Loucy (cell line): ENCODE measurements around the gene STX19.

Experiments
- H2AFZ ChIP-seq: fragments of 200-600 bp; sonication (generic); 2 replicates; pipeline ENCODE4 v1.6.0; 2016; ENCODE audit warnings: antibody characterized with exemption, mild to moderate bottlenecking, low read length, moderate library complexity
- H3F3A ChIP-seq: fragments of 200-600 bp; 2 replicates; pipeline ENCODE4 v1.6.0; 2016; ENCODE audit warnings: antibody characterized with exemption, low read depth, mild to moderate bottlenecking
- H3K27me3 ChIP-seq: fragments of 200-600 bp; sonication (generic); 2 replicates; pipeline ENCODE4 v1.6.1; 2014; ENCODE audit warnings: low read length, mild to moderate bottlenecking; ENCODE audit not compliant: insufficient read depth, poor library complexity, severe bottlenecking
- H3K36me3 ChIP-seq: fragments of 200-600 bp; sonication (generic); 2 replicates; pipeline ENCODE4 v1.6.1; 2016; ENCODE audit warnings: low read length; ENCODE audit not compliant: insufficient read depth
- H3K4me1 ChIP-seq: fragments of 200-600 bp; sonication (generic); 2 replicates; pipeline ENCODE4 v1.5.1; 2014; ENCODE audit warnings: low read length, mild to moderate bottlenecking; ENCODE audit not compliant: insufficient read depth, poor library complexity, severe bottlenecking
- H3K4me2 ChIP-seq: fragments of 200-600 bp; sonication (generic); 2 replicates; pipeline ENCODE4 v1.6.0; 2014; ENCODE audit warnings: antibody characterized with exemption, low read length, low read depth, mild to moderate bottlenecking; ENCODE audit not compliant: poor library complexity, severe bottlenecking
- H3K4me3 ChIP-seq: fragments of 200-600 bp; sonication (generic); 2 replicates; pipeline ENCODE4 v1.5.1; 2014; ENCODE audit warnings: low read length, mild to moderate bottlenecking, mixed read lengths; ENCODE audit not compliant: poor library complexity, severe bottlenecking
- H3K79me2 ChIP-seq: fragments of 200-600 bp; sonication (generic); 2 replicates; pipeline ENCODE4 v1.6.1; 2014; ENCODE audit warnings: low read length; ENCODE audit not compliant: insufficient read depth
- H3K9ac ChIP-seq: fragments of 200-600 bp; sonication (generic); 2 replicates; pipeline ENCODE4 v1.6.0; 2014; ENCODE audit warnings: mild to moderate bottlenecking, low read depth, low read length, moderate library complexity; ENCODE audit not compliant: poor library complexity, severe bottlenecking
- H3K9me2 ChIP-seq: fragments of 200-600 bp; sonication (generic); replicated peaks from 2 replicates; pipeline ENCODE4 v1.6.1; 2016; ENCODE audit warnings: low read depth, low read length, mixed read lengths
- H3K9me3 ChIP-seq: fragments of 200-600 bp; sonication (generic); 2 replicates; pipeline ENCODE4 v1.6.1; 2014; ENCODE audit warnings: mild to moderate bottlenecking, antibody characterized with exemption, low read length, low read depth; ENCODE audit not compliant: insufficient read depth
- H4K20me1 ChIP-seq: fragments of 200-600 bp; sonication (generic); 2 replicates; pipeline ENCODE4 v1.6.0; 2014; ENCODE audit warnings: antibody characterized with exemption, low read length, mild to moderate bottlenecking; ENCODE audit not compliant: insufficient read depth, poor library complexity, severe bottlenecking
- EZH2phosphoT487 ChIP-seq: fragments of 200-600 bp; IDR thresholded peaks from 2 replicates; pipeline ENCODE4 v1.6.1; 2018; ENCODE audit warnings: antibody characterized with exemption, mild to moderate bottlenecking, moderate library complexity, borderline replicate concordance
- TF ChIP-seq, protein P1 (sequence below): fragments of 200-600 bp; sonication (generic); conservative IDR thresholded peaks from 2 replicates; pipeline ENCODE4 v1.5.1; 2014; ENCODE audit warnings: mild to moderate bottlenecking, antibody characterized with exemption, low read length

STX19 gene

DNA sequence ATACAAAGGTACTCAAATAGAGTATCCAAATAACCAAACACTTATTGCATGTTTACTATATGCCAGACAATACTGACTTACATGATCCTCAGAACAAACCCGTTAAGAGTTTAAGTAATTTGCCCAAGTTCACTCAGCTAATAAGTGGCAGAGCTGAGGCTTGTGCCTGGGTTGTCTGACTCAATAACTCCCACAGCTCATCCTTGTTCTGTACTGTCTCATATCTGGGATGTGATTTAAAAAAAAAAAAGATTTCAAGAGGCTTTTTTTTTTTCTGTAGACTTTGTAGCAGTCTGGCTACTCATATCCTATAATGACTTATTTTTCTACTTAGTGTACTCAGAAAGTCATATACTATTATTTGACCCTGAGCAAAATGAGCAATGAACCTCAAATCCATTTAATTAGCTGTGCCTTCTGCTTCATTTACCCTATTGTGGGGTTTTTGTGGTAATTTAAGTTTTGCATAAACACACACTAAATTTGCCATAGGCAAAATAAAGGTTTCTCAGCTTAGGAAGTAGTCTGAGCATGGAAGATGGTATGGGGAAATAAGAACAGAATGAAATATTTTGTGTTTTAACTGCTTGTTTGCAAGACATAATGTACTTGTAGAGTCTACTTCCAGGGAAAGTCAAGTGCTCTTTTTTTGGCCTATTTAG lies 37.6 kb upstream of the STX19 start:
- Histone ChIP-seq H2AFZ (no peak overlapping the region), H3K27me3 (no peaks in the 10 kb centered on the region), H3K4me2 (peak overlapping the region; percentile 89), H3K9ac (peak overlapping the region; percentile 93), H4K20me1 (peaks cover 16% of the 10 kb centered on the region), H3K4me1 (peaks cover 42% of the 10 kb centered on the region), H3K9me2 (no peaks in the 10 kb centered on the region), H3F3A (no peaks in the 10 kb centered on the region), H3K4me3 (peak overlapping the region; percentile 99), H3K79me2 (peaks cover 51% of the 10 kb centered on the region), H3K9me3 (no peaks in the 10 kb centered on the region; the same call in 1 of the 2 replicates), H3K36me3 (0 out of 2 replicates have a peak, but pooled peaks cover 5% of the 10 kb centered on the region)
- TF ChIP-seq, protein P1, sequence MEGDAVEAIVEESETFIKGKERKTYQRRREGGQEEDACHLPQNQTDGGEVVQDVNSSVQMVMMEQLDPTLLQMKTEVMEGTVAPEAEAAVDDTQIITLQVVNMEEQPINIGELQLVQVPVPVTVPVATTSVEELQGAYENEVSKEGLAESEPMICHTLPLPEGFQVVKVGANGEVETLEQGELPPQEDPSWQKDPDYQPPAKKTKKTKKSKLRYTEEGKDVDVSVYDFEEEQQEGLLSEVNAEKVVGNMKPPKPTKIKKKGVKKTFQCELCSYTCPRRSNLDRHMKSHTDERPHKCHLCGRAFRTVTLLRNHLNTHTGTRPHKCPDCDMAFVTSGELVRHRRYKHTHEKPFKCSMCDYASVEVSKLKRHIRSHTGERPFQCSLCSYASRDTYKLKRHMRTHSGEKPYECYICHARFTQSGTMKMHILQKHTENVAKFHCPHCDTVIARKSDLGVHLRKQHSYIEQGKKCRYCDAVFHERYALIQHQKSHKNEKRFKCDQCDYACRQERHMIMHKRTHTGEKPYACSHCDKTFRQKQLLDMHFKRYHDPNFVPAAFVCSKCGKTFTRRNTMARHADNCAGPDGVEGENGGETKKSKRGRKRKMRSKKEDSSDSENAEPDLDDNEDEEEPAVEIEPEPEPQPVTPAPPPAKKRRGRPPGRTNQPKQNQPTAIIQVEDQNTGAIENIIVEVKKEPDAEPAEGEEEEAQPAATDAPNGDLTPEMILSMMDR, result no peak
- TF ChIP-seq EZH2phosphoT487, result no peak

DNA sequence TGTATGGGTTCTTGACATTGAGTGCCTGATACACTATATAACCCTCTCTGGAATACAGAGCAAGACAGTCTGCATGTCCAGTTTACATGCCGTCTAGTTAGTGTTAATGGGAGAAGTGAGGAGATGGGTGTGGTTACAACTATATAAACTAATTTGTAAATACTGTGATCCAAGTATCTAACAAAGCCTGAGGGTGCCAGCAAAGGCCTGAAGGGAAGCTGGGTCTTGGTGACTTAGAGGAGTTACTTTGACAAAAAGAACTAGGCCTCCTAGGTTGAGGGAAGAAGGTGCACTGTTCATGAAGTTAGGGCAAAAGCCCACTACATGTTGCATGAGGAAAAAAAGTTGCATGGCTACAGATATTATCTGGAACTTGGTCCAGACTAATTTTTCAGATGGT lies 36.7 kb upstream of the STX19 start:
- Histone ChIP-seq H3K9ac (peak overlapping the region; percentile 93), H2AFZ (no peak overlapping the region), H4K20me1 (peaks cover 14% of the 10 kb centered on the region), H3K27me3 (no peaks in the 10 kb centered on the region), H3F3A (no peaks in the 10 kb centered on the region), H3K4me2 (peak overlapping the region; percentile 89), H3K79me2 (peaks cover 52% of the 10 kb centered on the region), H3K4me1 (peaks cover 43% of the 10 kb centered on the region), H3K4me3 (peak overlapping the region; percentile 99), H3K9me3 (no peaks in the 10 kb centered on the region; the same call in 1 of the 2 replicates), H3K9me2 (no peaks in the 10 kb centered on the region), H3K36me3 (0 out of 2 replicates have a peak, but pooled peaks cover 5% of the 10 kb centered on the region)
- TF ChIP-seq, protein P1, result no peak
- TF ChIP-seq EZH2phosphoT487, result no peak

DNA sequence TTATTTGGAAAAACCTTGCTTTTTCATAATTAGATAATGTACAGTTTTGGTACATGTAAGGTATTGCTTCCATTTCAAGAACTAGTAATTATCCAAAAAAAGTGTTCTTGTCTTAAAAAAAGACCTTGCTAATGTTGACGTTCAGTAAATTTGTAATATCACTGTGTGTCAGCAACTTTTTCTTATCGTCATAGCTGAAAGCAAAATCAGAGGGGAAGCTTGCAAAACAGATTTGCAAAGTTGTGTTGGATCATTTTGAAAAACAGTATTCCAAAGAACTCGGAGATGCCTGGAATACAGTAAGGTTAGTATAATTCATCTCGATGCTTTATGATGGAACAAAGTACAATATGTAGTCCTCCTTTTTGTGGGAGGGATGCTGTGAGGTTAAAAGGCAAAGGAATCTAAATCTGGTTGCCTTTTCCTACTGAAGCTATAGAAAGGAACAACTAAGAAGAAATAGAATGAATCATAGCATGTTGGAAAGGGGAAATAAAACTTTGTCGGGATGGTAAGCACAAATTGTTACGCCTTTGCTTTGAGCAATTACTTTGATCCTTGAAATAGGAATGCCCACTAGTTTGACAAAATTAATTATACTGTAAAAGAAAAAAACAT lies 36.0 kb upstream of the STX19 start:
- Histone ChIP-seq H2AFZ (no peak overlapping the region), H4K20me1 (peaks cover 7% of the 10 kb centered on the region), H3K36me3 (0 out of 2 replicates have a peak, but pooled peaks cover 5% of the 10 kb centered on the region), H3K9ac (peak overlapping the region; percentile 93), H3K9me2 (no peaks in the 10 kb centered on the region), H3K4me2 (peak overlapping the region; percentile 89), H3K9me3 (no peaks in the 10 kb centered on the region; the same call in 1 of the 2 replicates), H3F3A (no peaks in the 10 kb centered on the region), H3K27me3 (no peaks in the 10 kb centered on the region), H3K4me1 (peaks cover 43% of the 10 kb centered on the region), H3K79me2 (peaks cover 52% of the 10 kb centered on the region), H3K4me3 (peak overlapping the region; percentile 99)
- no peak for TF ChIP-seq EZH2phosphoT487
- TF ChIP-seq, protein P1, result no peak
